ENCODE measurements around the gene SLC15A4. TPM values are rescaled to one million over a fixed set of nuclear protein-coding genes. Genes with fewer than 3 reads are reported as not detected.

The SLC15A4 gene
- total RNA-seq, 1 experiment from 2014 or later: 20.6 TPM

DNA sequence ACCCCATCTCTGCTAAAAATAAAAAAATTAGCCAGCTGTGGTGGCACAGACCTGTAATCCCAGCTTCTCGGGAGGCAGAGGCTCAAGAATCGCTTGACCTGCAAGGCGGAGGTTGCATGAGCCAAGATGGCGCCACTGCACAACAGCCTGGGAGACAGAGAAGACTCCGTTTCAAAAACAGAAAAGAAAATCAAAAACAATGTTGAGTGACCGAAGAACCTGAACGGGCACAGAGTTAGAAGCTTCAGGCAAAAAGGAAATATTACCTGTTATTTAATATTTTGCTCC lies 33.0 kb upstream of the SLC15A4 start:
- ChIA-PET POLR2A (no interaction called here), CTCF (no interaction called here), RAD21 (ENCODE audit: low non-redundant PET in 1 of 2, low total read pairs in 2 of 2, uncharacterized antibody in 2 of 2, unreplicated experiment in 2 of 2) (no interaction called here)
- no peak for DNase-seq (ENCODE audit: low read depth, low spot score)
- no peaks in the 10 kb centered on the region for H3K27me3 ChIP-seq (ENCODE audit: insufficient read depth, low read length)
- H3K4me2 ChIP-seq (ENCODE audit: low read length): no peak overlapping the region
- no peaks in the 10 kb centered on the region for H3K79me2 ChIP-seq (ENCODE audit: insufficient read depth, low read length)
- no peak overlapping the region for H3K9ac ChIP-seq (ENCODE audit: low read length)
- no peak overlapping the region for H3K4me3 ChIP-seq (replicated peaks in 1 of 2; ENCODE audit: low read depth in 1 of 2, low read length in 2 of 2)
- no peaks in the 10 kb centered on the region for H3K9me3 ChIP-seq (ENCODE audit: control insufficient read depth in 1 of 2, insufficient read depth in 1 of 2, low read depth in 1 of 2, low read length in 2 of 2)
- BruUV-seq (replicated peaks): no TSS peak
- no peaks in the 10 kb centered on the region for H4K20me1 ChIP-seq (ENCODE audit: insufficient read depth)
- H2AFZ ChIP-seq (ENCODE audit: low read depth, low read length, poor library complexity, severe bottlenecking): no peak overlapping the region
- ATAC-seq: no peak
- H3K36me3 ChIP-seq (ENCODE audit: control insufficient read depth in 1 of 2, insufficient read depth in 2 of 2, low read length in 2 of 2): no peaks in the 10 kb centered on the region
- no peaks in the 10 kb centered on the region for H3K4me1 ChIP-seq (ENCODE audit: control insufficient read depth in 1 of 2, insufficient read depth in 2 of 2, low read length in 2 of 2)
- H3K27ac ChIP-seq (ENCODE audit: low read depth, low read length): no peak overlapping the region
- intact Hi-C loops (cut with micrococcal nuclease): no loop called here
- H3K9me2 ChIP-seq (ENCODE audit: insufficient read depth): no peaks in the 10 kb centered on the region
- TF ChIP-seq FOSL1 (IDR thresholded peaks at IDR 0.05; ENCODE audit: low read depth) (no peak), TCF7L2 (IDR thresholded peaks at IDR 0.05; ENCODE audit: borderline replicate concordance, extremely low read depth, insufficient read depth, insufficient read length) (no peak), EGR1 (IDR thresholded peaks at IDR 0.05; ENCODE audit: low read depth) (no peak), YY1 (IDR thresholded peaks at IDR 0.05; ENCODE audit: extremely low read depth, insufficient replicate concordance, low read depth, low read length) (no peak), POLR2AphosphoS5 (IDR thresholded peaks at IDR 0.05; ENCODE audit: low read depth, low read length) (no peak), CBX3 (IDR thresholded peaks at IDR 0.05; ENCODE audit: low read depth) (no peak), ZFX (IDR thresholded peaks at IDR 0.05) (no peak), EZH2phosphoT487 (IDR thresholded peaks at IDR 0.05; ENCODE audit: borderline replicate concordance) (no peak), SRF (IDR thresholded peaks at IDR 0.05; ENCODE audit: low read depth) (no peak), RAD21 (IDR thresholded peaks at IDR 0.05; ENCODE audit: low read depth) (no peak), CTCF (IDR thresholded peaks at IDR 0.05 in 2 of 3, conservative IDR thresholded peaks at IDR 0.05 in 1 of 3; ENCODE audit: borderline replicate concordance in 1 of 3, insufficient read depth in 1 of 3, low read depth in 2 of 3, low read length in 2 of 3) (no peak), ZNF274 (IDR thresholded peaks at IDR 0.05; ENCODE audit: low read depth, low read length) (no peak), SIN3A (IDR thresholded peaks at IDR 0.05; ENCODE audit: low read depth) (no peak), CEBPB (IDR thresholded peaks at IDR 0.05; ENCODE audit: low read depth) (no peak)
- TF ChIP-seq, protein P1, sequence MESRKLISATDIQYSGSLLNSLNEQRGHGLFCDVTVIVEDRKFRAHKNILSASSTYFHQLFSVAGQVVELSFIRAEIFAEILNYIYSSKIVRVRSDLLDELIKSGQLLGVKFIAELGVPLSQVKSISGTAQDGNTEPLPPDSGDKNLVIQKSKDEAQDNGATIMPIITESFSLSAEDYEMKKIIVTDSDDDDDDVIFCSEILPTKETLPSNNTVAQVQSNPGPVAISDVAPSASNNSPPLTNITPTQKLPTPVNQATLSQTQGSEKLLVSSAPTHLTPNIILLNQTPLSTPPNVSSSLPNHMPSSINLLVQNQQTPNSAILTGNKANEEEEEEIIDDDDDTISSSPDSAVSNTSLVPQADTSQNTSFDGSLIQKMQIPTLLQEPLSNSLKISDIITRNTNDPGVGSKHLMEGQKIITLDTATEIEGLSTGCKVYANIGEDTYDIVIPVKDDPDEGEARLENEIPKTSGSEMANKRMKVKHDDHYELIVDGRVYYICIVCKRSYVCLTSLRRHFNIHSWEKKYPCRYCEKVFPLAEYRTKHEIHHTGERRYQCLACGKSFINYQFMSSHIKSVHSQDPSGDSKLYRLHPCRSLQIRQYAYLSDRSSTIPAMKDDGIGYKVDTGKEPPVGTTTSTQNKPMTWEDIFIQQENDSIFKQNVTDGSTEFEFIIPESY (IDR thresholded peaks at IDR 0.05; ENCODE audit: extremely low read depth, insufficient replicate concordance, low read length): no peak
- TF ChIP-seq, protein P2, sequence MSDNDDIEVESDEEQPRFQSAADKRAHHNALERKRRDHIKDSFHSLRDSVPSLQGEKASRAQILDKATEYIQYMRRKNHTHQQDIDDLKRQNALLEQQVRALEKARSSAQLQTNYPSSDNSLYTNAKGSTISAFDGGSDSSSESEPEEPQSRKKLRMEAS (IDR thresholded peaks at IDR 0.05): no peak
- TF ChIP-seq, protein P3, sequence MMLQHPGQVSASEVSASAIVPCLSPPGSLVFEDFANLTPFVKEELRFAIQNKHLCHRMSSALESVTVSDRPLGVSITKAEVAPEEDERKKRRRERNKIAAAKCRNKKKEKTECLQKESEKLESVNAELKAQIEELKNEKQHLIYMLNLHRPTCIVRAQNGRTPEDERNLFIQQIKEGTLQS (IDR thresholded peaks at IDR 0.05): no peak
